Panc1 (cell line): ENCODE results near the gene WDR48. TPM values are rescaled to one million over a fixed set of nuclear protein-coding genes. Genes with fewer than 3 reads are reported as not detected.

ENCODE experiments used
- ATAC-seq: fragments of 200-7000 bp; cut with Tn5 transposase; 2 replicates; pipeline ENCODE4 v1.9.1; 2020; ENCODE audit warnings: mild to moderate bottlenecking, moderate library complexity
- BruUV-seq: library from RNA; stranded (reverse); fragments of 400-500 nt; replicated peaks from 2 replicates; lab custom pipeline; 2021; lab: Mats Ljungman, UMichigan
- CTCF ChIA-PET: fragments of 300-600 bp; sonication (Branson Sonifier 250); formaldehyde crosslinking; loops from one replicate; lab custom pipeline; 2022; ENCODE audit warnings: antibody characterized with exemption; lab: Charles Lee
- POLR2A ChIA-PET: fragments of 300-600 bp; sonication (Branson Sonifier 250); formaldehyde crosslinking; loops from one replicate; lab custom pipeline; 2022; ENCODE audit warnings: antibody characterized with exemption; lab: Charles Lee
- DNase-seq: peaks from one replicate; pipeline ENCODE4 v3.0.0-alpha.2; 2010; ENCODE audit warnings: low read depth, low spot score
- H3K27ac ChIP-seq: 2 replicates; pipeline ENCODE4 v1.5.1; 2011; ENCODE audit warnings: mild to moderate bottlenecking, low read length, inconsistent platforms
- H3K27me3 ChIP-seq: fragments of 200-500 bp; sonication (Bioruptor generic); 2 replicates; pipeline ENCODE4 v1.6.0; 2014; ENCODE audit warnings: low read length, inconsistent platforms; ENCODE audit not compliant: control insufficient read depth, insufficient read depth
- H3K36me3 ChIP-seq: fragments of 200-500 bp; sonication (Bioruptor generic); 2 replicates; pipeline ENCODE4 v1.5.1; 2014; ENCODE audit warnings: inconsistent platforms, mild to moderate bottlenecking, low read length, moderate library complexity; ENCODE audit not compliant: control insufficient read depth, insufficient read depth
- H3K4me1 ChIP-seq: 2 replicates; pipeline ENCODE4 v1.5.1; 2011; ENCODE audit warnings: inconsistent platforms, mild to moderate bottlenecking, low read length, moderate library complexity; ENCODE audit not compliant: control insufficient read depth, insufficient read depth
- H3K4me3 ChIP-seq, 2 experiments: 2 replicates each; pipeline ENCODE4 v1.5.1; 2011 to 2012; ENCODE audit warnings: low read depth in 2 of 2, low read length in 2 of 2, mild to moderate bottlenecking in 2 of 2, inconsistent platforms in 1 of 2, moderate library complexity in 1 of 2
- H3K9me3 ChIP-seq: fragments of 200-500 bp; sonication (Bioruptor generic); 2 replicates; pipeline ENCODE4 v1.5.1; 2014; ENCODE audit warnings: low read depth, mild to moderate bottlenecking, inconsistent platforms, low read length, moderate library complexity; ENCODE audit not compliant: control insufficient read depth, insufficient read depth
- CTCF ChIP-seq: fragments of 450-650 bp; IDR thresholded peaks from 2 replicates; pipeline ENCODE4 v1.5.1; 2017; ENCODE audit warnings: mild to moderate bottlenecking
- POLR2AphosphoS5 ChIP-seq: IDR thresholded peaks from 2 replicates; pipeline ENCODE4 v1.6.1; 2012; ENCODE audit warnings: mild to moderate bottlenecking, low read depth, low read length, moderate library complexity
- REST ChIP-seq, 2 experiments: IDR thresholded peaks; 2 replicates each; pipeline ENCODE4 v1.6.1; 2011 to 2012; ENCODE audit warnings: low read depth in 2 of 2, control low read depth in 1 of 2, low read length in 1 of 2, mild to moderate bottlenecking in 1 of 2, moderate library complexity in 1 of 2; ENCODE audit not compliant: insufficient read depth in 1 of 2
- SIN3A ChIP-seq: IDR thresholded peaks from 2 replicates; pipeline ENCODE4 v1.6.1; 2012; ENCODE audit warnings: low read depth, mild to moderate bottlenecking, low read length, moderate library complexity, borderline replicate concordance; ENCODE audit not compliant: insufficient read depth
- TCF7L2 ChIP-seq: IDR thresholded peaks from 2 replicates; pipeline ENCODE4 v1.6.1; 2011; ENCODE audit warnings: mild to moderate bottlenecking, low read depth, low read length, inconsistent platforms
- in situ Hi-C: cut with HindIII; loops from 2 replicates; pipeline ENCODE4 v1.10.0; 2016; ENCODE audit warnings: low sequenced_read_pairs, low pct_unique_long_range_greater_than_20kb
- intact Hi-C: fragments of 100-400 bp; cut with micrococcal nuclease; formaldehyde crosslinking; loops from one replicate; pipeline ENCODE4 v1.10.0; 2022; ENCODE audit not compliant: unreplicated experiment
- total RNA-seq: library from RNA; stranded (reverse); gene quantifications from one replicate; pipeline ENCODE4 v1.2.1, GENCODE V29; 2021; ENCODE audit not compliant: unreplicated experiment

The WDR48 gene
- total RNA-seq, 1 experiment from 2014 or later = 15.7 TPM

- no TSS peak for BruUV-seq
- ChIA-PET POLR2A (no interaction called here), CTCF (no interaction called here)
- Histone ChIP-seq H3K36me3 (peaks cover 2% of the 10 kb centered on the region), H3K9me3 (no peaks in the 10 kb centered on the region), H3K27me3 (no peaks in the 10 kb centered on the region), H3K4me1 (no peaks in the 10 kb centered on the region), H3K27ac (no peak overlapping the region), H3K4me3 (no peak overlapping the region)
- no peak for TF ChIP-seq SIN3A
- TF ChIP-seq CTCF = no peak
- TF ChIP-seq POLR2AphosphoS5 = no peak
- no peak for TF ChIP-seq TCF7L2
- no peak for TF ChIP-seq REST (IDR thresholded peaks at IDR 0.05; ENCODE audit: insufficient read depth in 1 of 2, low read depth in 2 of 2, low read length in 1 of 2)
- DNase-seq (no peak), ATAC-seq (no peak)
- intact Hi-C loops = no loop called here
- in situ Hi-C loops = no loop called here
These were observed 46.7 kb downstream of the WDR48 start for GRCh38 chr3:39098473-39099000.

- ATAC-seq = no peak
- Histone ChIP-seq H3K4me1 (no peaks in the 10 kb centered on the region), H3K4me3 (no peak overlapping the region), H3K9me3 (no peaks in the 10 kb centered on the region), H3K27ac (no peak overlapping the region), H3K36me3 (peaks cover 2% of the 10 kb centered on the region), H3K27me3 (no peaks in the 10 kb centered on the region)
- intact Hi-C loops (no loop called here), in situ Hi-C loops (no loop called here)
- BruUV-seq = no TSS peak
- DNase-seq = no peak
- ChIA-PET POLR2A (no interaction called here), CTCF (no interaction called here)
- no peak for TF ChIP-seq CTCF
- TF ChIP-seq REST (IDR thresholded peaks at IDR 0.05; ENCODE audit: insufficient read depth in 1 of 2, low read depth in 2 of 2, low read length in 1 of 2) = no peak
- no peak for TF ChIP-seq POLR2AphosphoS5
- TF ChIP-seq SIN3A = no peak
These were observed 47.4 kb downstream of the WDR48 start for GRCh38 chr3:39099242-39099641.
